Esophagus (tissue), 2 donors: ENCODE data around the gene NTSR1. TPM values are rescaled to one million over a fixed set of nuclear protein-coding genes. Genes with fewer than 3 reads are reported as not detected.

Experiments used
- H3K27ac ChIP-seq, 2 donors: one replicate each; pipeline ENCODE4 v1.5.1; 2013; ENCODE audit warnings: low read depth in 2 of 2, mild to moderate bottlenecking in 2 of 2, inconsistent platforms in 1 of 2, low read length in 1 of 2, moderate library complexity in 1 of 2
- H3K27me3 ChIP-seq, 2 donors: one replicate each; pipeline ENCODE4 v1.6.1; 2013; ENCODE audit warnings: low read length in 2 of 2, control low read depth in 1 of 2, mild to moderate bottlenecking in 1 of 2; ENCODE audit not compliant: insufficient read depth in 2 of 2, control insufficient read depth in 1 of 2
- H3K36me3 ChIP-seq, 2 donors: one replicate each; pipeline ENCODE4 v1.6.1; 2013; ENCODE audit warnings: low read length in 1 of 2; ENCODE audit not compliant: control insufficient read depth in 2 of 2, insufficient read depth in 2 of 2
- H3K4me1 ChIP-seq, 2 donors: one replicate each; pipeline ENCODE4 v1.6.1; 2013; ENCODE audit warnings: low read length in 1 of 2; ENCODE audit not compliant: control insufficient read depth in 2 of 2, insufficient read depth in 2 of 2
- H3K4me3 ChIP-seq, 2 donors: one replicate each; pipeline ENCODE4 v1.5.1; 2013; ENCODE audit warnings: low read length in 2 of 2, mild to moderate bottlenecking in 2 of 2, low read depth in 1 of 2, moderate library complexity in 1 of 2
- H3K9me3 ChIP-seq, 2 donors: one replicate each; pipeline ENCODE4 v1.6.1; 2013; ENCODE audit warnings: mild to moderate bottlenecking in 2 of 2, low read depth in 1 of 2, low read length in 1 of 2, moderate library complexity in 1 of 2; ENCODE audit not compliant: control insufficient read depth in 2 of 2, insufficient read depth in 1 of 2
- WGBS, 2 donors: extraction: QIAGEN DNeasy Blood & Tissue Kit; methylation state at CpG; one replicate each; pipeline ENCODE4 v1.1.7; 2013; 5-methylcytosine and 5-hydroxymethylcytosine counted together
- polyA plus RNA-seq, 2 donors: library from polyadenylated mRNA; stranded (reverse); fragments of 200-250 nt; gene quantifications; one replicate each; pipeline ENCODE4 v1.2.3, GENCODE V29; 2013
- donor health status: healthy with polysubstance abuse.
- donor health status: Bipolar disorder and iron deficiency.

NTSR1 gene
- polyA plus RNA-seq, 2 donors = 0.02 TPM

DNA sequence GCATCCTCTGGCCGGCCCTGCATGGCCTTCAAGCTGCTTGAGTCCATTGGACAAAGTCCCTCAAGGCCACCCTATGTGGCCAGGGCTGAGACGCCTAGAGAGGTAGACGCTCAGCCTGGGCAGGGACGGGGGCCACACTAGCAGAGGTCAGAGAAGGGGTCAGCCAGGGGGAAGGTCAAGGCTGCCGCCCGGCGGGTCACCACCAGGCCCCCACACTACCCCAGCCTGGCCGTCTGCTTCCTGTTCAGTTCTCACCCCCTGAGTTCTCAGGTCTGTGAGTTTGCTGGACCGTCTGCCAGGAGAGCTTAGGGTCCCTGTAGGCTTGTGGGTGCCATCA is 37.3 kb downstream of the NTSR1 start:
- H3K4me1 ChIP-seq = peaks cover 1 to 4% of the 10 kb centered on the region in 2 donors
- no peaks in the 10 kb centered on the region for H3K27me3 ChIP-seq
- WGBS, 2 donors = 89 to 94% methylated on average over 6 to 9 of the region's 9 CpGs
- H3K4me3 ChIP-seq = no peak overlapping the region
- no peak overlapping the region for H3K27ac ChIP-seq
- H3K36me3 ChIP-seq = no peaks in the 10 kb centered on the region
- no peaks in the 10 kb centered on the region for H3K9me3 ChIP-seq

DNA sequence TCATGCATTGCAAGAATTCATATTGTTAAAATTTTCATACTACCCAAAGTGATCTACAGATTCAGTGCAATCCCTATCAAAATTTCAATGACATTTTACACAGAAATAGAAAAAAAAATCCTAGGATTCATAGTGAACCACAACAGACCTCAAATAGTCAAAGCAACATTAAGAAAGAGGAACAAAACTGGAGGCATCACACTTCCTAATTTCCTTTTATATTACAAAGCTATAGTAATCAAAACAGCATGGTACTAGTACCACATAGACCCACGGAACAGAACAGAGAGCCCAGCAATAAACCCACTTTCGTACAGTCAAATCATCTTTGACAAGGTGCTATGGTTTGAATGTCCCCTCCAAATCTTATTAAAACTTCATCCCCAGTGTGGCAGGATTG is 39.7 kb downstream of the NTSR1 start:
- Histone ChIP-seq H3K4me1 (no peaks in the 10 kb centered on the region), H3K4me3 (no peak overlapping the region), H3K9me3 (no peaks in the 10 kb centered on the region), H3K27me3 (no peaks in the 10 kb centered on the region), H3K27ac (no peak overlapping the region), H3K36me3 (no peaks in the 10 kb centered on the region)
- 88 to 89% methylated on average over 2 of the region's 2 CpGs for WGBS, 2 donors

DNA sequence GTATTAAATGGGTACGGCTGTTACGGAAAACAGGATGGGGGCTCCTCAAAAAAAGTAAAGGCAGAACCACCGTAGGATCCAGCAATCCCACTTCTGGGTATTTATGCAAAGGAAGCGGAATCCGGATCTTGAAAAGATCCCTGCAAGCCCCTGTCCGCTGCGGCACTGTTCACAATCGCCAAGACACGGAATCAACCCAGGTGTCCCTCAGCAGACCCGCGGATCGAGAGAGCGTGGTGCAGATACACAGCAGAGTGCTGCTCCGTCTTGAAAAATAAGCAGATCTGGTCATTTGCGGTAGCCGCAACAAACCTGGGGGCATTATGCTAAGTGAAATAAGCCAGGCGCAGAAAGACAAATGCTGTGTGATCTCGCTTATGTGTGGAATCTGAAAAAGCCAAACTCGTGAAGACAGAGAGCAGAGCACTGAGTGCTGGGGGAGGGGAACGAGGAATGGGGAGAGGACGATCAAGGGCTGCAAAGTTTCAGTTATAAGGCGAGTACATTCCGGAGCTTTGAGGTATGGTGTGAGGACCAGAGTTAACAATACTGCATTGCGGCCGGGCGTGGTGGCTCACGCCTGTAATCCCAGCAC is 41.3 kb downstream of the NTSR1 start:
- Histone ChIP-seq H3K27me3 (no peaks in the 10 kb centered on the region), H3K4me3 (no peak overlapping the region), H3K36me3 (no peaks in the 10 kb centered on the region), H3K4me1 (peaks cover 0 to 7% of the 10 kb centered on the region in 2 donors), H3K27ac (no peak overlapping the region), H3K9me3 (no peaks in the 10 kb centered on the region)
- WGBS, 2 donors = 84% methylated on average over 27 of the region's 27 CpGs

DNA sequence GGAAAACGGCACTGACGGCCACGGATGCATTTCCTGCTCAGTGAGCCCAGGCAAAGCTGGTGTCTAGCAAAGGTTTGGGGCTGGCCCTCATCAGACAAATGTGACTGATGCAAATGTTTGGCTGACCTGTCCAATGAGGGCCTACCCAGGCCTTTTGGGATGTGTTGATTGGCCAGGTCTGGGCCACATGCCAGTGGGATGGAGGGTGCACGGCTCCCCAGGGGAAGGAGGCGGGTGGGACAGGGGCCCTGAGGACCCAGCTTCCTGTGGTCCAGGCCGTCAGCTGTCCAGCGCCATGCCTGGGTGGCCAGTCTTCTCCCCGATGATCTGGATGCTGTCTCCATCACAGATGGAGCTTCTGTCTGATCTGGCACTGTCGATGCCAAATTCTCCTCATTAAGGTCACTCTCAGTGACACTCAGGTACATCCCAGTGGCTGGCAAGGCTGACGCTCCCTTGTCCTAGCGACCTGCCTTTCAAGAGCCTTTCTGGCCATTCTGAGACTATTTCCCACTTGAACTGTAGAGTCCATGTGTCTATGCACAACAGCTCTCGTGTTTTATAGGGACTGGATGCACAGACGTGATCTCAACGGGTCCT is 43.0 kb downstream of the NTSR1 start:
- Histone ChIP-seq H3K36me3 (no peaks in the 10 kb centered on the region), H3K9me3 (no peaks in the 10 kb centered on the region), H3K4me3 (no peak overlapping the region), H3K27me3 (no peaks in the 10 kb centered on the region), H3K27ac (no peak overlapping the region), H3K4me1 (peaks cover 0 to 11% of the 10 kb centered on the region in 2 donors)
- WGBS, 2 donors = 76 to 79% methylated on average over 14 of the region's 14 CpGs

DNA sequence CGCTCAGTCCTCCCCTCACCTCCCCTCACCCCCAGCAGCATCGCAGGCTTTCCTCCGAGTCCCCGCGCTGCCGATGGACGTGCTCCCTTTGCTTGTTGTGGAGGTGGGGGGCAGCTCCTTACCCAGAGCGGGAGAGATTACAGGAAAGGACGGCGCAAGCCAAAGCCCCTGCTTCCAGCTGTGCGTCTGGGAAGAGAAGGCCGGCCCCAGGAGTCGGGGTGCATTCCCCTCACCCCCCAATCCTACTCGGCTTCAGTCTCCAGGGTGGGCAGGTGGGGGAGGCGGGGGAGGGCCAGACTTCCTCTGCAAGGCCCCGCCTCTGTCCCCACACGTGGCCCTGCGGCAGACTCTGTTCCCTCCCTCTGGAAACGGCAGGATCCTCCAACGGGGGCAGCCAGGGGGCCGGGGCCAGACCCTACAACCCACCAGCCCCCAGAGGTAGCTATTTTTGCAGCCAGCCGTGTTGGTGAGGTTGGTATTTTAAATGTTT is 43.6 kb downstream of the NTSR1 start:
- Histone ChIP-seq H3K4me1 (peaks cover 0 to 11% of the 10 kb centered on the region in 2 donors), H3K27me3 (no peaks in the 10 kb centered on the region), H3K27ac (no peak overlapping the region), H3K36me3 (no peaks in the 10 kb centered on the region), H3K9me3 (no peaks in the 10 kb centered on the region), H3K4me3 (no peak overlapping the region)
- WGBS, 2 donors = 34 to 38% methylated on average over 20 to 22 of the region's 22 CpGs

DNA sequence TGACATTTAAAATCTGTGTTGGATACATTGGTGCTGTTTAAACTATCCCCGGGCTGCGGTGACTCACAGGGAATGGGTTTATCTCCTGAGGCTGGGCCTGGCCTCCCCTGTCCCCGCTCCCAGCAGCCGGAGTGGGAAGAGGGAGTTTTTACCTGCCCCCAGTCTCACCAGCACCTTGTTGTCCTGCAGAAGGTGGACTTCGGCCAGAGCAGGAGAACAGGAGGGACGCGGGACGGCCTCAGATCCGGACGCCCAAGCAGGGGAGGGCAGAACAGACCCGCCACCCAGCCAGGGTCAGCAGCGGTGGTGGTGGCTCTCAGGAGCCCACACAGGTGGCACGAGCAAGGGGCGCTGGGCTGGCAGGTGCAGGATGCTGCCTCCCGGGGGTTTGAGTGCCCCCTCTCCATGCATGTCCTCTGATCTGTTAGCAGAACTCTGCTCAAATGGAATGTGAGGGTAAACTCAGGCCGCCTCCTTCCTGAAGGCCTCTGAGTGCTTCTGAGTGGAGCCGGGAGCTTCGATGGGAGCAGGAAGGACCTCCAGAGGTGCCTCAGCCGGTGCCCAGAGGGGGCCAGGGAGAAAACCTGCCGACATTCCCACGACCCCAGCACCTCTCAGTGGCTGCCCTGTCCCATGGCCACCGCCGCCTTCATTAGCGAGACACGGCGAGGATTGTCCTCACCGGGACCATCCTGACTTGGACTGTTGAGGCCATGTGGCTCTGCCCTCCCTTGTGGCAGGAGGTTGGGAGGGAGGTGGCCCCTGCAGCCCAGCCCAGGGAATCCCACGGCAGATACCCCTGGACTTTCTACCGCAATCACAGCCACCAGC is 44.2 kb downstream of the NTSR1 start:
- Histone ChIP-seq H3K27me3 (no peaks in the 10 kb centered on the region), H3K4me3 (no peak overlapping the region), H3K36me3 (no peaks in the 10 kb centered on the region), H3K9me3 (peaks cover 0 to 3% of the 10 kb centered on the region in 2 donors), H3K4me1 (peaks cover 0 to 11% of the 10 kb centered on the region in 2 donors), H3K27ac (no peak overlapping the region)
- 66 to 78% methylated on average over 29 of the region's 29 CpGs for WGBS, 2 donors

DNA sequence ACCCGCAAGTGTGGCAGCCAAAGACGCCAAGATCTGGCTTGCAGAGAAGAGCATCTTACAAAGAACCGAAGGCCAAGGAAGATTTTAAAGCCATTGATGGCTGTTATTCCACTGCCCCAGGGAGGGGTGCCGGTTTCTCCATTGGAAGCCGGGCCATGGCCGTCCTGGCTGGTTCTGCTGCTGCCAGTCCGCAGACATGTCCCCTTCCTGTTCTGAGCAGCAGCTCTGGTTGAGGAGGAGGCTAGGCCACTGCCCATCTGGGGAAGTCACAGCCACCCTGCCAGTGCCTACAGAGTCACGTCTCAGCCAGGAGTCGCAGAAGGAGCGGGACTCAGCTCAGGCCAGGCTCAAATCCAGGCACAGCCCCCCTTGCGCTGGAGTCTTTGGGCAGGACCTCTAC is 45.0 kb downstream of the NTSR1 start:
- Histone ChIP-seq H3K4me1 (peaks cover 0 to 11% of the 10 kb centered on the region in 2 donors), H3K9me3 (peaks cover 0 to 3% of the 10 kb centered on the region in 2 donors), H3K27ac (no peak overlapping the region), H3K27me3 (no peaks in the 10 kb centered on the region), H3K4me3 (no peak overlapping the region), H3K36me3 (no peaks in the 10 kb centered on the region)
- WGBS, 2 donors = 82 to 90% methylated on average over 11 of the region's 11 CpGs

DNA sequence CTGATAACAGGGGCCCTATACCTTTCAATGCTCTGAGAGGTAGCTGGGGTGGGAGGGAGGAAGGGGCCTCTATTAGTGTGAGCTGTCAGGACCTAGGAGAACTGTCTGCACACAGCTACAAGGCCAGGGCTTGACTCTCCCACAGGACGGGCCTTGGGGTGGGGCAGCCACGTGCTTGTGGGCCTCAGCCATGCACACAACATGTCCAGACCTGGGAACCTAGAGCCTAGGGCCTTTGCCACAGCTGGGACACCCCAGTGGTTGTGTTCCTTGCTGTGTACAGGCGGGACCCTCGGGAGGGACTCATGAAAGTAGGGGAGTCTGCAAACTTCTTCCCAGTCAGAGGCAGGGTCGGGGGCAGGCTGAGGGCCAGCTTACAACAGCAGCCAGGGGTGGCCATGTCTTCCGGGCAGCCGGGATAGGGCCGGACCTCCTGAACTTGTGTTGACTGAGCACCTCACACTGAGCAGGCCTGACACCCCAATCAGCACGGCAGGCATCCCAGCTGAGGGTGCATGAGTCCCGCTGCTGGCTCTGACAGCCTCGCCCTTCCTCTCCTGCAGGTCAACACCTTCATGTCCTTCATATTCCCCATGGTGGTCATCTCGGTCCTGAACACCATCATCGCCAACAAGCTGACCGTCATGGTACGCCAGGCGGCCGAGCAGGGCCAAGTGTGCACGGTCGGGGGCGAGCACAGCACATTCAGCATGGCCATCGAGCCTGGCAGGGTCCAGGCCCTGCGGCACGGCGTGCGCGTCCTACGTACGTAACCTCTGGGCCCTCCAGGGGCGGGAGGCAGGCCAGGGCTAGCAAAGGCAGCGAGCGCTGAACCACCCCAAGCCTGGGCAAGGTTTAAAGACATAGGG is 45.7 kb downstream of the NTSR1 start:
- no peaks in the 10 kb centered on the region for H3K36me3 ChIP-seq
- H3K27ac ChIP-seq = no peak overlapping the region
- H3K4me1 ChIP-seq = peaks cover 0 to 11% of the 10 kb centered on the region in 2 donors
- WGBS, 2 donors = 75 to 84% methylated on average over 31 of the region's 31 CpGs
- no peaks in the 10 kb centered on the region for H3K27me3 ChIP-seq
- peaks cover 0 to 3% of the 10 kb centered on the region in 2 donors for H3K9me3 ChIP-seq
- H3K4me3 ChIP-seq = no peak overlapping the region

DNA sequence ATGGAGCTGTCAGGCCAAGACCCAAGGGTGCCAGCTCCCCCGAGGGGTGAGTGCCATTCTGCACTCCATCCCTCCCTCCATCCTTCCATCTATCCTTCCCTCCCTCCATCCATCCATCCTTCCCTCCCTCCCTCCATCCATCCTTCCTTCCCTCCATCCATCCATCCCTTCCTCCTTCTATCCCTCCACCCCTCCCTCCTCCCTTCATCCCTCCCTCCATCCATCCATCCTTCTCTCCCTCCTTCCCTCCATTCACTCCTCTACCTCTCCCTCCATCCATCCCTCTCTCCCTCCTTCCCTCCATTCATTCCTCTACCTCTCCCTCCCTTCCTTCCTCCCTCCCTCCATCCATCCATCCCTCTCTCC is 46.3 kb downstream of the NTSR1 start:
- Histone ChIP-seq H3K36me3 (no peaks in the 10 kb centered on the region), H3K4me1 (peaks cover 0 to 11% of the 10 kb centered on the region in 2 donors), H3K27ac (no peak overlapping the region), H3K27me3 (no peaks in the 10 kb centered on the region), H3K9me3 (peaks cover 0 to 3% of the 10 kb centered on the region in 2 donors), H3K4me3 (no peak overlapping the region)
- WGBS, 2 donors = 59% methylated on average over 1 of the region's 1 CpG; no CpG with 5 or more reads in 1 of the 2 donors
